GM19099 (cell line): ENCODE data around the gene FRMD4A.

Experiments used
- POLR2A ChIP-seq: IDR thresholded peaks from 3 replicates; pipeline ENCODE4 v1.6.1; 2011; ENCODE audit warnings: low read depth; ENCODE audit not compliant: insufficient read length; ENCODE audit errors: extremely low read depth

The FRMD4A gene

DNA sequence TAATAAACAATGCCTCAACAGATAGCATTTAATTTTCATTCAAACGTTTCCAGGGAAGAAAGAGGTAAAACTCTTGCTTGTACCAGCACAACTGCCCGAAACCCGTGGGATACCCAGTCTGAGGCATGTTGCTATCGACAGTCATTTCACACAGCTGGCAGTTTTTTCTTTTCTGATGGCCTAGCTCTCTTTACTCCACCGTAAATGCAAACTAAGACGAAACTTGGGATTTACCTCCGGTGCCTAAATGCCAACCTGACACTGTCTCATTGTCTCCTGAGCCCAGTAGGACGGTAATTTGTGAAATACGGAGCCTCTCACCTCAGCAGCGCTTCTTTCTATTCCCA is 600.4 kb downstream of the FRMD4A start:
- TF ChIP-seq POLR2A, result no peak

DNA sequence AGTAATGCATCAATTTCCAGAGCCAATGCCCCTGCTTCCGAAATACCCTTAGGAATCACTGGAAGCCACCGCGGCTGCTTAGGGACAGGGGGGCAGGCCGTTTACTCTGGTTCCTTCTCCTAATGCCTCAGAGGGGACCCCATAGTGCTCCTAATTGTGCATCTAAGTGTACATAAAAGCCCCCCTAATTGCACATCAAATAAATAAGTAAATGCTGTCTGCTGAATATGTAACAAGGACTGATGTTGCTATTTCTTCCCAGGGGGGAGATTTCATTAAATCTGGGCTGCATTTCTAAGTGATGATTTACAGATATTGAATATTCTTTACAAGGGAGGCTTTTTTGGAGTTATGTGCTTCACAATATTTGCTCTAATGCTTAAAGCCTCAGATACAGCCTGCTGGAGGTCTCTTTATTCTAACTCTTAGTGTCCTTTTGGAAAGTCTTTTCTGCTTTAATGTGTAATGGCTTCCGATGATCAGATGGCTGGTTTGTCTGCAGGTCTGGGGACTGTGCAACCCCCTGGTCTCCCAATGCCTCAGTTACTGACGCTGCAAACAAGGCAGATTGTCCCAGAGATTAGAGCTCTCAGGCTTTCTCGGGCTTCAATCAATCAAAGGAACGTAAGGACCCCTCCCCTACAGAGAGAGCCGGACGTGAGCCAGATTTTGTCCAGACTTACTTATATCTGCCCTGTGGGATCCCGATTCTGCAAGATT is 601.0 kb downstream of the FRMD4A start:
- no peak for TF ChIP-seq POLR2A

DNA sequence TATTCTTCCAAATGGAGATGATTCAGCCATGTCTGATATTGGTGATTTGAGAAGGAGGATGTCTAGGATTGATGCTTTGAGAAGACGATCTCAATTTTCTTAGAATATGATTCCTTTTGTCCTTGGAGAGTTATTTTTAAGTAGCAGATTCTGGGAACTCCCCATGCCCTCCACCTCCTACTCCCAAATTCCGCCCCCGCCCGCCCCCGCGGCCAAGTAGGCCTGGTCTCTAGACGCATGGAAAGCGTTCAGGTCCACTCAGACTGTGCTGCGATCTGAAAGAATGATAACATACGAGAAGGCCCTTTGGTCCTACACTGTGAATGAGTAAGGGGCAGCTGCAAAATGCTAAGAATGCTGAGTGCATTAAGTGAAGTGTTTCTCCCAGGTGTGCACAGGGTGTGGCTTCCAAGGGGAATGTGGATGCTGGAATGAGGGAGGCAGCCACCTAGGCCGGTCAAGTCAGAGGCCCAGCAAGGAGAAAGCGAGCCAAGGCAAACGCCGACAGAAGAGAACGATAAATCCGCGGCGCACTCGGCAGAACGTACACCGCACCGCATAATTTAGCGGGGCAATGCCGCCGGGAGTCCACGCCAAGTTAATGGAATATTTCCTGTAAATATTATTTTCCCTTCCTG is 601.7 kb downstream of the FRMD4A start:
- no peak for TF ChIP-seq POLR2A

GRCh38 chr10:13725594-13725993 is 605.1 kb downstream of the FRMD4A start:
- TF ChIP-seq POLR2A, result no peak

- TF ChIP-seq POLR2A, result no peak
Measured at GRCh38 chr10:13724484-13724883, 606.2 kb downstream of the FRMD4A start.

DNA sequence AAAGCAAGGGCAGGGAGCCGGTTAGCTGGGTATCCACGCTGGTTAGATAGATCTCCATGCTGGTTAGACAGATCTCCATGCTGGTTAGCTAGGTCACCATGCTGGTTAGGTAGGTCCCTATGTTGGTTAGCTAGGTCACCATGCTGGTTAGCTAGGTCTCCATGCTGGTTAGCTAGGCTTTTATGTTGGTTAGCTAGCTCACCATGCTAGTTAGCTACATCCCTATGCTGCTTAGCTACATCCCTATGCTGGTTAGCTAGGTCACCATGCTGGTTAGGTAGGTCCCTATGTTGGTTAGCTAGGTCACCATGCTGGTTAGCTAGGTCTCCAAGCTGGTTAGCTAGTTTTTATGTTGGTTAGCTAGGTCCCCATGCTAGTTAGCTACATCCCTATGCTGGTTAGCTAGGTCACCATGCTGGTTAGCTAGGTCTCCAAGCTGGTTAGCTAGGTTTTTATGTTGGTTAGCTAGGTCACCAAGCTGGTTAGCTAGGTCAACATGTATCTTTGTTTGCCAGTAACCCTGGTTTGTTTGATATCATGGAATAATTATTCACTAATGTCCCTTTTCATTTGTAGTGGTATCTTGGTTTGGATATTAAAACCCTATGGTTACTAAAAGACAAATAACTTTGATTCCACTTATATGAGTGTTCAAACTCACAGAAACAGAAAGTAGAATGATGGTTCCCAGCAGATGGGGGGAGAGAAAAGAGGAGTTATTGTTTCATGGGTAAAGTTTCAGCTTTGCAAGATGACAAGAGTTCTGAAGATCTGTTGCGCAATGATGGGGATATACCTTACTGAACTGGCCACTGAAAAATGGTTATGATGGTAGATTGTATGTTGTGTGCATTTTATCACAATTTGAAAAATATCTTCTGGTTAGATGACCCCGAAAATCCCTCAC is 607.7 kb downstream of the FRMD4A start:
- TF ChIP-seq POLR2A, result no peak

DNA sequence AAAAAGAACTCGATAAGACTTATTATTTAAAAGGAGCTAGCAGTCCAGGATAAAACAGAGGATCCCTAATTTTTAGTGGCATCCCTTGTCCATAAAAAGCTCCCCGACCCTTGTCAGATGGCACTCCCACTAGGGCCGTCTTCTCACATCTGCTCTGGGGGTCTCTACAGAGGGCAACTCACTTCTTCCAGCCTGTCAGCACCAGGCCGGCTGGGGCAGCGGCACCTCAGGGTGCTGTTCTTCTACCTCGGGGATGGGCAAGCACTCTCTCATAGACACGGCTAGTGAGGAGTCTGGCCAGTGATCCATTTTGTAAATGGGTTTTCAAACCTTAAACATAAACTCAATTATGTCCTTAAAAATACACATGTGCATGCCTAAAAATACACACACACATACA is 609.2 kb downstream of the FRMD4A start:
- TF ChIP-seq POLR2A, result no peak

- TF ChIP-seq POLR2A, result no peak
Measured at GRCh38 chr10:13720699-13721098, 610.0 kb downstream of the FRMD4A start.

GRCh38 chr10:13719425-13719824 is 611.3 kb downstream of the FRMD4A start:
- TF ChIP-seq POLR2A, result no peak

GRCh38 chr10:13718820-13719219 is 611.9 kb downstream of the FRMD4A start:
- no peak for TF ChIP-seq POLR2A

DNA sequence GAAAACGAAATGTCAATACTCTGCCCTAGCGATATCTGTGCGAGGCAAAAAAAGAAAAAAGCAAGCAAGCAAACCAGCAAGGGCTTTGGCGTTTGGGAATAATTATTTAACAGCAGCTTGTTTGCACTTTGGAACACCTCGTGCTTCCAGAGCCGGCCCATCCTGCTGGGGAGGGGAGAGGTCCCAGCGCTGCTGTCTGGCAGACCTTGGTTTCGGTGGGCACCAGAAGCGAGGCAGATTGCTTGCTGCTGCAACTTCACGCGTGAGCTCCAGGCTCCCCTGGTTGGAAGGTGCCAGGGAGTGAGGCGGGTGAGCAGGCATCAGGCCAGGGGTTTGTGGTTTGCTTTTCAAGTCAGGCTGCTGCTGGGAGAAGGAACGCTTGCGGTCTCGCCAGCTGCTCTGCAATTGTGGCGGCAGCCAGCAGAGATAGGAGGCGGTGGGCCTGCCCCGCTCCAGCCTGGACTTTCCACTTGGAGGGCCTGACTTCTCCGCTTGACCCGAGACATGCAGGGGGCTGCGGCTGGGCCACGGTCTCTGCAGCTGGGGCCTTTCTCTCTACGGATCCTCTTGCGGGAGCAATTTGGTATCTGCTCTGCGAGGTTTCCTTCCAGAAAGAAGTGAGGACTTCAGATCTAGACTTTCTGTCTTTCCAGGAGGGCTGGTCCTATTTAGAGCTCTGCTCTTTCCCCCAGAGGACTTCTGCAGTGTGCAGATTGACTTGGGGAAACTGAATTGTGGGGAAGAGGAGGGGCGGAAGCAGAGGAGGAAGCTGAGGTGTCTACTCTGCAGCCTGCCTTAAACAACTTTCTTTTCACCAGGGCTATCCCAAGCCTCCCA is 612.6 kb downstream of the FRMD4A start:
- TF ChIP-seq POLR2A, result no peak

DNA sequence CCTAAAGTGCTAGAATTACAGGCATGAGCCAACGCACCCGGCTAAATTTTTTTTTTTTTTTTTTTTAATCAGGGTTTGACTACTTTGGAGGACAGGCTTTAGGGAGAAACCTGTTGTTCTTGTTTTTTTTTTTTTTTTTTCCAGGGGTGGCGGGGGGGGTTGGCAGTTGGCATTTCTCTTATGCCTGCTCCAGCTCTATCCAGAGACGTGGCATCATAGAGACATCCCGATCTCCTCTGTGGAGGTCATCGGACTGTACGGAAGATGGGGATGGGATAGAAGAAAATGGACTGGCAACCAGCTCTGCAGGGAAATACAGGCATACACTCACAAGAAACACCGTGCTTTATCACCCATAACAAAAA is 613.2 kb downstream of the FRMD4A start:
- TF ChIP-seq POLR2A, result no peak

DNA sequence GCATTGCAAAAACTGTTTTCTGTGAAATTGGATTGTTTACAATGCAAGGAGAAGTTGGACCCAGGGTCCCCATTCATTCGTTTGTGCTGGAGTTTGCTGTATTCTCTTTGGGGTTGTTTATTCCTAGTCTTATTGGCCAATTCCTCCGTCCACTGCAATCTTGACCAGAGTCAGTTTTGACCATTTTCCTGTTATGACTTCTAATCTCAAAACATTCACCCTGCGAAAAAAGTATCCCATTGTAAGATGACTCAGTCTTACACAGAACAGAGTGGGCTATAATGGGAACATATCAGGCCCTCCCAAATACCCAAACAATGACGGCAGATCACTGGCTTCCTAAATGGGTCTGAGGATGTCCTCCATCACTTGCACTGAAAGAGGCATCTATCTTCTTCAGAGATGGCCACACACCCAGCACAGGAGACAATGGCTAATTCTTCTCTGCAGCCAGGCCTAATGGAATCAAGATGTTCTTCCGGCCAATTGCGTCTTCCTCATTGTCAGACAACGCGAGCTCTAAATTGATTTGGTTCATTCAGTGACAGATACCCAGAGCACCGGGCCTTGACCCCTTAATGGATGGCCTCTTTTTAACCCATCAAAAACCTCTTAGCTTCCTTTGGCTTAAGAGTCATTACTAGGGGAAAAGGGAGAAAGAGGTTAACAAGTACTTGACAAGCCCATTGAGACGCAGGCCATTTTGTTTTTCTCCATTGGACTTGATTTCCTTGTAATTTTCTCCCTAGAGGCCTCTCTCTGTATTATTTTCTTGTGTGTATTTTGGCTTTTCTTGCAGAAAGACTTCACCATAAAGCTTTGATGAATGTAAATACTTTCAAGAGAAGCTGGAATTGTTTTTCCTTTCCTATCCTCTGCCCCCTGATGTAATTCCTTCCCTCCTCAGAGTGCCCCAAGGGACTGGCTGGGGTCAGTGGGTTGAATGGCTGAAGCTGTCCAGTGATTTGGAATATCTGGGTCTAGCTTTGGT is 614.3 kb downstream of the FRMD4A start:
- no peak for TF ChIP-seq POLR2A

DNA sequence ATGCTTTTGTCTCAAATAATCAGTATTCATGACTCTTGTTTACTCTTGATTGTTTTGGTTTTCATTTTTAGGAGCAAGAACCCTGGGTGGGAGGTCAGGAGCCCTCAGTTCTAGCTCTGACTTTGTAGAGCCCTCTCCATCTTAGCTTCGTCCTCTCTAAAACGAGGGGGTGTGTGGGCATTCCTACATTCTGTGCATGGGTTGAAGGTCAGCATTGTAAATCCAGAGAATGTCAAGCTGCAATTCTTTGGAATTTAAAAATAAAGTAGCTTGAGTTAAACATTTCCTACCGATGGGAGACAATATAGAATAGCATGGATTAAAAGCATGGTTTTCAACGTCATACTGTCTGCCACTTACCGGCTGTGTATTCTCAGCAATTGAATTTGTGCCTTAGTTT is 615.6 kb downstream of the FRMD4A start:
- TF ChIP-seq POLR2A, result no peak
